GM12874 (cell line): ENCODE data around the gene TEX261.

ENCODE experiments used
- CTCF ChIP-seq: IDR thresholded peaks from 2 replicates; pipeline ENCODE4 v1.5.1; 2011; ENCODE audit warnings: low read depth, mild to moderate bottlenecking, control low read depth, low read length, moderate library complexity; ENCODE audit not compliant: insufficient read depth

The TEX261 gene

DNA sequence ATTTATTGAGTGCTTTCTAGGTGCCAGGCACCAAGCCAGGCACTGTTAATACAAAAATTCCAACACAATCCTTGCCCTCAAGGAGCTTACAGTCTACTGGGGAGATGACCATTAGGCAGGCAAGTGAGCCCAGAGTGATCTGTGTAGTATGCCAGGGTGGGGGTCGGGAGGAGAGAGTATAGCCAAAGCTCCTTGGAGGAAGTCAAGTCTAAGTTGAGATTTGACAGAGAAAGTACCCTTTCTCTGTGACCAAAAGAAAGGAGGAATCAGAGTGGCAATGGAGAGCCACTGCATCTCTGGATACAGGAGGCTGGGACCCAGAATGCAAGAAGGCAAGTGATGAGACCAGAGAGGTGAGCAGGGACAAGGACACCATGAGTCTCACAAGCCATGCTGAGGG lies 8.7 kb downstream of the TEX261 start:
- no peak for TF ChIP-seq CTCF

DNA sequence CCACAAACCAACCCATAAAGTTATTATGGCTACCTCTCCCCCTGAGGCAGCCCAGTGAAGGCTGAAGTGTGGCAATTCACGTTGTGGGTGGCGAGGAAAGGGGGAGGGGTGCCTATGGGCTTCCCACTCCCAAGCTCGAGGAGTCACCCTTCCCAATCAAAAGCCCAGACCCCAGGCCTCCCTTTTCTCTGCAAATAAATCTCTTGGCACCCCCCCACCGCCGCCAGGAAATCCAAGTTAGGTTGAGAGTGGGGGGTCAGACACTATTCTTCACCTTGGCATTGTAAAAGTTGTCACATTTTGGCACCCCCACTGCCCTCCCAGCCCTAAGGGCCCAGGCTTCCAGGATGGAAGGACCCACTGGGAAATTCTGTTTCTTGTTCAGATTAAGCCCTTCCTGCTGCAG lies 9.4 kb downstream of the TEX261 start:
- no peak for TF ChIP-seq CTCF

GRCh38 chr2:70984576-70985282 lies 9.9 kb downstream of the TEX261 start:
- TF ChIP-seq CTCF, result peak; percentile 96

GRCh38 chr2:70984228-70984575 lies 10.5 kb downstream of the TEX261 start:
- no peak for TF ChIP-seq CTCF

DNA sequence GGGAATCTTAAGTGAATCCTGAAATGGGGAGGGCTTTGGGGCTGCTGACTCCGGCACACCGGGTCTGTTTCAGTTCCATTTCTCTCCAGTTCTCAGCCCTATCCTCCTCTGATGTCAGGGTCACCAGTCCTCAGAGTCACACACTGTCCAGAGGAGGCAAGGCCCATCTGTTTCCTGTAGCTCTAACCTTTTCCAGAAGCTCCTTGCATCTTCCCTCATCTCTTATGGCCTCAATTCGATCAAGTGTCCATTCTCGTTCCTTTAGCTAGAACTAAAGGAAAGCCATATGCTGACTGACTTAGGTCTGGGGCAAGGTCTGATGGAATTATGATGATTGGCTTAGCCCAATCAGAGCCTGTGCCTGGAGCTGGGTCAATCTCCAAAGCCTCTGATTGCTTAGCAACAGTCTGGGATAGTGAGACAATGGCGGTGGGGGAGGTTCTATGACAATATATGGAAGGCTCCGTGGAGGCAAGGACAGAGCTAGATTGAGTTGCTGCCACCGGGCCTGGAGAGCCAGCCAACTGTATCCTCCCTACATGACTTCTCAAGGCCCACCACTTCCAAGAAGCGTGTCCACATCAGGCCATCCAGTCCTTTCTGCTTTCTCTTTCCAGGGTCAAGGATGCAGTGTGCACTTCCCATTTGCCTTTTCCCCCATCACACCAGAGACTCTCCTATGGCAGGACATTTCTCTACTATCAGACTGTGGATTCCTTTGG lies 11.0 kb downstream of the TEX261 start:
- TF ChIP-seq CTCF, result no peak

DNA sequence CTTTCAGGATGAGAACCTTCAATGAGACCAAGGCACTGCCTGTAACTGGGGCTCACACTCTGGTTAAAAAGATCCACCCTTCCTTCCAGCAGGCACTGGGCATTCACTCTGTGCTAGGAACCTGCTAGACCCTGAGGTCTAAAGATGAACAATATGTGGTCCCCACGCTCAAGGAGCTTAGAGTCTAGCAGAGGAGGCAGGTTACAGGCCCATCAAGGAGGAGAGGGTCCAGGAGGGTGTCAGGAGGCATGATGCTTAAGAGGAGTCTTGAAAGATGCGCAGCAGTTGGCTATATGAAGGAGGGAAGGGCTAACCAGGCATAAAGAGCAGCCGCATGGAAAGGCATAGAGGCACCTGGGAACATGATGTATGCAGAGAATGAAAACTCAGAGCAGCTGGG lies 11.7 kb downstream of the TEX261 start:
- no peak for TF ChIP-seq CTCF

- no peak for TF ChIP-seq CTCF
Measured at GRCh38 chr2:70981866-70982810, 12.5 kb downstream of the TEX261 start.
